Activated T-cell treated with anti-CD3 and anti-CD28 coated beads, Interleukin-2, amount 50 U/mL, for 72 hours (primary cell): ENCODE data around the gene ENPEP. TPM values are rescaled to one million over a fixed set of nuclear protein-coding genes. Genes with fewer than 3 reads are reported as not detected.

Experiments used
- ATAC-seq, 2 donors: fragments of 150-1000 bp; cut with Tn5 transposase; replicated peaks in 1 of 2; 2 replicates each; pipeline ENCODE4 v1.10.0; 2021; ENCODE audit warnings: moderate library complexity in 2 of 2, mild to moderate bottlenecking in 1 of 2
- DNase-seq, 2 donors: peaks; one replicate each; pipeline ENCODE4 v3.0.0; 2021 to 2022; ENCODE audit warnings: mixed read lengths in 1 of 2
- H3K27ac Mint-ChIP-seq: one replicate; pipeline ENCODE4 v1.8.0; 2022; ENCODE audit warnings: mild to moderate bottlenecking, moderate library complexity, mixed read lengths
- H3K27me3 Mint-ChIP-seq: one replicate; pipeline ENCODE4 v1.8.0; 2022; ENCODE audit warnings: low read depth, mixed read lengths
- H3K36me3 Mint-ChIP-seq, 2 donors: one replicate each; pipeline ENCODE4 v1.8.0; 2022; ENCODE audit warnings: mixed read lengths in 2 of 2, mild to moderate bottlenecking in 1 of 2; ENCODE audit not compliant: insufficient read depth in 2 of 2
- H3K4me1 Mint-ChIP-seq: one replicate; pipeline ENCODE4 v1.8.0; 2022; ENCODE audit warnings: low read depth, mixed read lengths
- H3K4me3 Mint-ChIP-seq, 2 donors: one replicate each; pipeline ENCODE4 v1.8.0; 2022; ENCODE audit warnings: mild to moderate bottlenecking in 2 of 2, mixed read lengths in 2 of 2, moderate library complexity in 2 of 2
- H3K9me3 Mint-ChIP-seq, 2 donors: one replicate each; pipeline ENCODE4 v1.8.0; 2022; ENCODE audit warnings: mixed read lengths in 2 of 2
- total RNA-seq, 2 donors: library from RNA; stranded (reverse); gene quantifications; one replicate each; pipeline ENCODE4 v1.2.3, GENCODE V29; 2022

ENPEP gene
- total RNA-seq, 2 donors from 2014 or later: 0.84 TPM; not detected in 1

- Mint-ChIP-seq H3K9me3 (no peaks in the 10 kb centered on the region), H3K27me3 (peaks cover 17% of the 10 kb centered on the region), H3K36me3 (no peaks in the 10 kb centered on the region), H3K27ac (no peak overlapping the region), H3K4me3 (no peak overlapping the region), H3K4me1 (no peaks in the 10 kb centered on the region)
- no peak for ATAC-seq
- no peak for DNase-seq
These were observed 14.1 kb downstream of the ENPEP start for GRCh38 chr4:110489901-110490508.

GRCh38 chr4:110492522-110492921 is 16.6 kb downstream of the ENPEP start:
- peaks cover 18% of the 10 kb centered on the region for H3K27me3 Mint-ChIP-seq
- H3K36me3 Mint-ChIP-seq: no peaks in the 10 kb centered on the region
- H3K4me1 Mint-ChIP-seq: no peaks in the 10 kb centered on the region
- ATAC-seq (no peak), DNase-seq (no peak)
- H3K9me3 Mint-ChIP-seq: no peaks in the 10 kb centered on the region
- H3K27ac Mint-ChIP-seq: no peak overlapping the region
- H3K4me3 Mint-ChIP-seq: no peak overlapping the region

GRCh38 chr4:110493520-110493919 is 17.6 kb downstream of the ENPEP start:
- ATAC-seq (no peak), DNase-seq (no peak)
- Mint-ChIP-seq H3K36me3 (no peaks in the 10 kb centered on the region), H3K9me3 (no peaks in the 10 kb centered on the region), H3K4me3 (no peak overlapping the region), H3K4me1 (no peaks in the 10 kb centered on the region), H3K27ac (no peak overlapping the region), H3K27me3 (peaks cover 18% of the 10 kb centered on the region)

GRCh38 chr4:110498420-110498819 is 22.5 kb downstream of the ENPEP start:
- DNase-seq (no peak), ATAC-seq (no peak)
- Mint-ChIP-seq H3K9me3 (peaks cover 0 to 2% of the 10 kb centered on the region in 2 donors), H3K4me1 (no peaks in the 10 kb centered on the region), H3K27ac (no peak overlapping the region), H3K27me3 (peaks cover 12% of the 10 kb centered on the region), H3K4me3 (no peak overlapping the region), H3K36me3 (no peaks in the 10 kb centered on the region)

- ATAC-seq (no peak), DNase-seq (no peak)
- Mint-ChIP-seq H3K4me3 (no peak overlapping the region), H3K9me3 (peaks cover 0 to 2% of the 10 kb centered on the region in 2 donors), H3K4me1 (no peaks in the 10 kb centered on the region), H3K36me3 (no peaks in the 10 kb centered on the region), H3K27me3 (peaks cover 12% of the 10 kb centered on the region), H3K27ac (no peak overlapping the region)
These were observed 23.2 kb downstream of the ENPEP start for GRCh38 chr4:110499126-110499525.

- ATAC-seq (no peak), DNase-seq (no peak)
- H3K4me1 Mint-ChIP-seq: no peaks in the 10 kb centered on the region
- H3K27ac Mint-ChIP-seq: no peak overlapping the region
- peaks cover under 1% of the 10 kb centered on the region for H3K27me3 Mint-ChIP-seq
- H3K36me3 Mint-ChIP-seq: no peaks in the 10 kb centered on the region
- H3K9me3 Mint-ChIP-seq: peaks cover 0 to 2% of the 10 kb centered on the region in 2 donors
- H3K4me3 Mint-ChIP-seq: no peak overlapping the region
These were observed 25.9 kb downstream of the ENPEP start for GRCh38 chr4:110501826-110502225.

- Mint-ChIP-seq H3K9me3 (peaks cover 0 to 2% of the 10 kb centered on the region in 2 donors), H3K27me3 (no peaks in the 10 kb centered on the region)
These were observed 27.5 kb downstream of the ENPEP start for GRCh38 chr4:110503270-110504083.

GRCh38 chr4:110504084-110504435 is 28.1 kb downstream of the ENPEP start:
- DNase-seq: no peak
- H3K4me1 Mint-ChIP-seq: no peaks in the 10 kb centered on the region
- ATAC-seq: no peak
- H3K9me3 Mint-ChIP-seq: peaks cover 0 to 2% of the 10 kb centered on the region in 2 donors
- no peak overlapping the region for H3K27ac Mint-ChIP-seq
- H3K27me3 Mint-ChIP-seq: no peaks in the 10 kb centered on the region
- no peaks in the 10 kb centered on the region for H3K36me3 Mint-ChIP-seq
- H3K4me3 Mint-ChIP-seq: no peak overlapping the region

More at GRCh38 chr4:110503270-110504083, 27.5 kb downstream of the ENPEP start:
- ATAC-seq (no peak), DNase-seq (no peak)
- no peaks in the 10 kb centered on the region for H3K4me1 Mint-ChIP-seq
- no peak overlapping the region for H3K4me3 Mint-ChIP-seq
- no peak overlapping the region for H3K27ac Mint-ChIP-seq
- no peaks in the 10 kb centered on the region for H3K36me3 Mint-ChIP-seq

- ATAC-seq: no peak
These were observed 29.5 kb downstream of the ENPEP start for GRCh38 chr4:110505440-110505839.

GRCh38 chr4:110508827-110509710 is 33.1 kb downstream of the ENPEP start:
- ATAC-seq (no peak), DNase-seq (no peak)
- Mint-ChIP-seq H3K4me3 (no peak overlapping the region), H3K9me3 (no peaks in the 10 kb centered on the region), H3K27me3 (no peaks in the 10 kb centered on the region), H3K27ac (no peak overlapping the region), H3K36me3 (no peaks in the 10 kb centered on the region), H3K4me1 (no peaks in the 10 kb centered on the region)

More at GRCh38 chr4:110505440-110505839, 29.5 kb downstream of the ENPEP start:
- Mint-ChIP-seq H3K27ac (no peak overlapping the region), H3K9me3 (peaks cover 0 to 2% of the 10 kb centered on the region in 2 donors), H3K36me3 (no peaks in the 10 kb centered on the region), H3K27me3 (no peaks in the 10 kb centered on the region), H3K4me1 (no peaks in the 10 kb centered on the region), H3K4me3 (no peak overlapping the region)
- DNase-seq: no peak

GRCh38 chr4:110510277-110510676 is 34.3 kb downstream of the ENPEP start:
- ATAC-seq (no peak), DNase-seq (no peak)
- H3K27ac Mint-ChIP-seq: no peak overlapping the region
- no peaks in the 10 kb centered on the region for H3K9me3 Mint-ChIP-seq
- H3K4me3 Mint-ChIP-seq: no peak overlapping the region
- H3K36me3 Mint-ChIP-seq: no peaks in the 10 kb centered on the region
- H3K27me3 Mint-ChIP-seq: no peaks in the 10 kb centered on the region
- H3K4me1 Mint-ChIP-seq: peaks cover 4% of the 10 kb centered on the region

- Mint-ChIP-seq H3K27ac (no peak overlapping the region), H3K4me1 (peaks cover 12% of the 10 kb centered on the region), H3K27me3 (no peaks in the 10 kb centered on the region)
These were observed 35.1 kb downstream of the ENPEP start for GRCh38 chr4:110510955-110511544.

GRCh38 chr4:110512901-110513300 is 36.9 kb downstream of the ENPEP start:
- H3K4me1 Mint-ChIP-seq: peaks cover 17% of the 10 kb centered on the region
- no peak for ATAC-seq
- no peaks in the 10 kb centered on the region for H3K36me3 Mint-ChIP-seq
- no peaks in the 10 kb centered on the region for H3K9me3 Mint-ChIP-seq
- H3K27me3 Mint-ChIP-seq: no peaks in the 10 kb centered on the region
- H3K27ac Mint-ChIP-seq: no peak overlapping the region
- DNase-seq: no peak
- no peak overlapping the region for H3K4me3 Mint-ChIP-seq

More at GRCh38 chr4:110510955-110511544, 35.1 kb downstream of the ENPEP start:
- DNase-seq (no peak), ATAC-seq (peak in 1 of 2 donors; percentile 42)
- Mint-ChIP-seq H3K36me3 (no peaks in the 10 kb centered on the region), H3K4me3 (no peak overlapping the region), H3K9me3 (no peaks in the 10 kb centered on the region)
